ENCODE data around the gene LHFPL5. TPM values are rescaled to one million over a fixed set of nuclear protein-coding genes. Genes with fewer than 3 reads are reported as not detected.
A peak's percentile ranks its signal among the peaks of the same experiment; 100 is the strongest.

LHFPL5 gene
- total and polyA plus RNA-seq, 2 of the 13 experiments (the other 11 are each of a cell fraction or from before 2014, with no cell fraction given): 0.03 TPM; not detected in 1

- TF ChIP-seq ZNF503 (CRISPR knock-in tag; IDR thresholded peaks at IDR 0.05) (no peak), U2AF2 (IDR thresholded peaks at IDR 0.05; ENCODE audit: low read depth, low read length) (no peak), PRPF4 (IDR thresholded peaks at IDR 0.05; ENCODE audit: low read depth, low read length, poor library complexity, severe bottlenecking) (no peak), PBX2 (CRISPR knock-in tag; IDR thresholded peaks at IDR 0.05) (no peak), POLR2G (IDR thresholded peaks at IDR 0.05; ENCODE audit: low read depth, low read length) (no peak), CENPBD1 (CRISPR knock-in tag; IDR thresholded peaks at IDR 0.05; ENCODE audit: borderline replicate concordance, low read depth) (no peak), DRAP1 (CRISPR knock-in tag; IDR thresholded peaks at IDR 0.05) (no peak), EHMT2 (IDR thresholded peaks at IDR 0.05; ENCODE audit: borderline replicate concordance, low read depth, low read length) (no peak), ZBTB4 (CRISPR knock-in tag; IDR thresholded peaks at IDR 0.05; ENCODE audit: borderline replicate concordance) (no peak), MAFF (IDR thresholded peaks at IDR 0.05; ENCODE audit: low read depth, low read length) (0 out of 2 replicates have a peak, but pooled peaks have one; percentile 4), SKIL (CRISPR knock-in tag; IDR thresholded peaks at IDR 0.05; ENCODE audit: borderline replicate concordance) (no peak), ZNF224 (CRISPR knock-in tag; IDR thresholded peaks at IDR 0.05) (no peak), ZNF564 (CRISPR knock-in tag; IDR thresholded peaks at IDR 0.05) (no peak), GLMP (CRISPR knock-in tag; IDR thresholded peaks at IDR 0.05; ENCODE audit: borderline replicate concordance) (no peak), ZMAT3 (CRISPR knock-in tag; conservative IDR thresholded peaks at IDR 0.05) (no peak), ZNF282 (IDR thresholded peaks at IDR 0.05; ENCODE audit: partially characterized antibody) (no peak), ZNF850 (CRISPR knock-in tag; conservative IDR thresholded peaks at IDR 0.05) (no peak)
Measured at GRCh38 chr6:35810971-35811698, 6.0 kb downstream of the LHFPL5 start (continued).
